ENCODE measurements around the gene DYSF.
"Not testable (repeated sequence)": the region's sequence is repeated elsewhere in the genome, so short reads cannot be mapped to it uniquely, and the experiment has no call there.

Gene DYSF

DNA sequence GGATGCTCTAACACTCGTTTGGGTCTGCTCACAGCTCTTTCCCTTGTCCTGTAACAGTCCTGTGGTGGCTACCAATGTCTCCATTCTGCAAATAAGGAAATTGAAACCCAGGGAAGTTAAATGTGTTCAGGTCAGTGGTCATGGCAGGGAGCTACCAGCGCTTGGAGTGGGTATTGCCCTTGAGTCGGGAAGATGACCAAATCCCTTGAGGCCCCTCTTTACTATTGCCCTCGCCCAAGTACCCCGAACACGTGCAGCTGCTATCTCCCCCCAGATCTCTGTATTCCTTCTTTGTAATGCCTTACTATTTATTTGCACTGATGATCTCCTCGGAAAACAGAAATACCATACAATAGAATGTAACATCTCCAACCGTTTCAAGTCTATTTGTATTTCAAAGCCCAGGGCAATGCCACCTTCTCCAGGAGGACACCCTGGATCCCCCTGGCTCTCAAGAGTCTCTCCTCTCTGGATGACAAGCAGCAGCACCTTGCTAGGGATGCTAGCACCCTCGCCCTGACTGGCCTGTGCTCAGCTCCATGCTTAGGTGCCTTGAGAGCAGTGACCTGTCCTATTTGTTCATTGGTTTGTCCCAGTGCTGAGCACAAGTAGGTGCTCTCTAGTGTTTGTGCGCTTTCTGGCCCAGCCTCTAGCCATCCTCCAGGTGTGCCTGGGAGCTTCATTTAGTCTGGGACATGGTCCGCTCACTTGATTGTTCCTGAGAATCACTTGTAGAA is 15.1 kb downstream of the DYSF start:
- in situ Hi-C loops (cut with MboI; ENCODE audit: low pct_unique_long_range_greater_than_20kb, low sequenced_read_pairs) = no loop called here
- no peak for DNase-seq

DNA sequence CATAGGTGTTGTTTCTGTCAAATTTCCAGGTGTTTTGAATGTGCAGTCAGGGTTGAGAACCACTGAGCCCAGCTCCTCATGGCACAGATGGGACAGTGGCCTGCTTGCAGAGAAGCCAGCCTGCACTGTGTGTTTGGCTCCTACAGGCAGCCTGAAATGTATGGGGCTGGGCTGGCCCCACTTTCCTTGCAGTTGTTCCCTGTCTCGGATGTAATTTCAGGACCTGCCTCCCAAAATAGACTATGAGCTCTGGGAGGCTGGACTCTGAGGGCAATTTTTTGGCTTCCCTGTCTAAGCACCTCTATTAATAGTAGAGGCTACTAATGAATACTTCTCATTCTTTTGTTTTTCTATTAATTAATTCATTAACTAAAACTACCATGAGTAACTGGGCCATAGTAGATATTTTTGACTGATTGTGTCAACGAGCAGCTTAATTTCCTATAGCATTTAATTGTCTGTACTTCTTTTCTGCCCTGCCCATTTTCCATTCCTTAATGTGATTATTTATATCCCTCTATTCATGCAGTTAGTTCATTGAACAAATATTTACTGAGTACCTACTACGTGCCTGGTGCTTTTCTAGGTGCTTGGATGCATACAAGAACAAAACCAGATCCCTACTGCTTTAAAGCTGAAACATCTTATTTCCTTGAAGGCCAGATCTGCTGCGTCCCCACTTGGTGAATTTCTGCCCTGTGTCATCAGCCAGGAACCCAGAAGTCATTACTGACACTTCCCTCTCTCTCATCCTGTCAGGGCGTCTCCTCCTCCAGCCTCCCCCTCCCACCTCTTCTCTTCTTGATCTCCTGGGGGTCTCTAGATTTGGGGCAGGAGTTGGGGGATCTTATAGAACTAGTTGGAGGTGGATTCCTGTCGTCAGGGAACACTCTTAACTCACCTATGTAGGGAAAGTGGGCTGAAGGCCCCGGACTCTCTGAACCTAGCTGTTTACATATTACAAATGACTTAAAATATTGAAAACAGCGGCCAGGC is 16.3 kb downstream of the DYSF start:
- in situ Hi-C loops (cut with MboI; ENCODE audit: low pct_unique_long_range_greater_than_20kb, low sequenced_read_pairs) = no loop called here
- no peak for DNase-seq

DNA sequence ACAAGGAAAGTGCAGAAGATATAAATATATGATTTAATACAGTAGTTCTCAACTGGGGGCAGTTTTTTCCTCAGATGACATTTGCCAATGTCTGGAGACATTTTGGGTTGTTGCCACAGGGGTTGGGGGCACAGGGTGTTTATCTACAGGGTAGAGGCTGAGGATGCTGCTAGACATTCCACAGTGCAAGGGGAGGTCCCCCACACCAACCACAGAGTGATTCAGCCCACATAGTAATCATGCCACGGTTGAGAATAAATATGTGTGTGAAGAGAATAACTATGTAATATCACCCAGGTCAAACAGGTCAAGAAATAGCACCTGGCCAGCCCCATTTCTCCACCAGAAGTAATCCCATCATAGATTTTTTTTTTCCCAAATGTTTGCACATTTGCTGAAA is 17.9 kb downstream of the DYSF start:
- no peak for DNase-seq
- in situ Hi-C loops (cut with MboI; ENCODE audit: low pct_unique_long_range_greater_than_20kb, low sequenced_read_pairs) = no loop called here

DNA sequence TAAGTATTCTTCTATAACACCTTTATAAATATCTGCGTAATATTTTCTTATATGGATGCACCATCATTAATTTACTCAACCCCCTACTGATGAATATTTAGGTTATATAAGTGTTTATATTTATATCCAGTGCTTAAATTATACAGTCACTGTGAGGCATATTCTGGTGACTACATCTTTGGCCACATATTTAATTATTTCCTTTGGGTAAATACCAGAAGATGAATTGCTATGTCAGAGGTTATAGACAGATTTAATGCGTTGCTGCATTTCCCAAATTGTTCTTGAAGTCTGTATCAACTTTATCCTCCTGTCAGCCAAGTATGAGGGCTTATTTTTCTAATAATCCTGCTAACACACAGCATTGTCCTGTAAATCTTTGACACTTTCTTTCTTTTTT is 18.7 kb downstream of the DYSF start:
- in situ Hi-C loops (cut with MboI; ENCODE audit: low pct_unique_long_range_greater_than_20kb, low sequenced_read_pairs) = no loop called here
- no peak for DNase-seq

DNA sequence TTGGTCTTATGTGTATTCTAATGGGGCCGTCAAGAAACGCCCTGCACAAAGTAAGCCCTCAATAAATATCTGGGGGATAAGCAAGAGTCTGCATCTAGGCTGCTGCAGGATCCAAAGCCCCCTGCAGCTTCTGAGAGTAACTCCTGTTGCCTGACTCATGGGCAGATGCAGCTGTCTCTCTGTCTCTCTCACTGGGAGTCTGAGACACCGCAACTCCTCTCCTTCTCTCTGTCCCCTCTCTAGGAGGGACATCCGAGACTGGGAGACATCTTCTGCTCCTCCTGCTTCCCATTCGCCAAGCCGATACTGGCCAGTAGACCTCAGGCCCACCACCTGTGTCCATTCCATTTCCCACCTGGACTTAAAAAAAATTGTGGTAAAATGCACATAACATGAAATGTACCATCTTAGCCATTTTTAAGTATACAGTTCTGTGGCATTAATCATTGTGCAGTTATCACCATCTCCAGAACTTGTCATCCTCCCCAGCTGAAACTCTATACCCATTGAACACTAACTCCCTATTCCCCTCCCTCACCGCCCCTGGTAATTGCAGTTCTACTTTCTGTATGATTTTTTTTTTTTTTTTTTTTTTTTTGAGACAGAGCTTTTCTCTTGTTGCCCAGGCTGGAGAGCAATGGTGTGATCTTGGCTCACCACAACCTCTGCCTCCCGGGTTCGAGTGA is 20.1 kb downstream of the DYSF start:
- in situ Hi-C loops (cut with MboI; ENCODE audit: low pct_unique_long_range_greater_than_20kb, low sequenced_read_pairs) = no loop called here
- no peak for DNase-seq

DNA sequence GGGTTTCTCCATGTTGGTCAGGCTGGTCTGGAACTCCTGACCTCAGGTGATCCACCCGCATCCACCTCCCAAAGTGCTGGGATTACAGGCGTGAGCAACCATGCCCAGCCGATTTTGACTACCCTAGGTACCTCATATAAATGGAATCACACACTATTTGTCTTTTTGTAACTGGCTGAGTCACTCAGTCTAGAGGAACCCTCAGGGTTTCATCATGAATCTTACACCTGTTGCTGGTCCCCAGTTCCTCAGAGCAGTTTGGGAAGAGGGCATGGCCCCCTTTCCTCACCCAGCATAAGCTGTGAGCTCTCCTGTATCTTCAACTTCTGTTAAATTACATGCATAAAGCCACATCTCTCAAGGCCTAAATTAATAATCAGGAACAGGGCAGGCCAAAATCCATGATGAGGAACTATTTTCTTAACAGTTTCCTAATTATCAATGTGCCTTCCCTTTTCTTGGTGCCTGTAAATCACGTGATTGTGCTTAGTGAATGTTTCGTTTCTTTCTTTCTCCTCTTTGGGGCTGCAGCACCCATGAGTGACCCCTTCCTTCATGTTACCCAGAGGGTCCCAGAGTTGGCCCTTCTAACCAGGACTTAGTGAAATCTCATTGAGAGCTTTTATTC is 20.9 kb downstream of the DYSF start:
- DNase-seq = no peak
- in situ Hi-C loops (cut with MboI; ENCODE audit: low pct_unique_long_range_greater_than_20kb, low sequenced_read_pairs) = no loop called here

DNA sequence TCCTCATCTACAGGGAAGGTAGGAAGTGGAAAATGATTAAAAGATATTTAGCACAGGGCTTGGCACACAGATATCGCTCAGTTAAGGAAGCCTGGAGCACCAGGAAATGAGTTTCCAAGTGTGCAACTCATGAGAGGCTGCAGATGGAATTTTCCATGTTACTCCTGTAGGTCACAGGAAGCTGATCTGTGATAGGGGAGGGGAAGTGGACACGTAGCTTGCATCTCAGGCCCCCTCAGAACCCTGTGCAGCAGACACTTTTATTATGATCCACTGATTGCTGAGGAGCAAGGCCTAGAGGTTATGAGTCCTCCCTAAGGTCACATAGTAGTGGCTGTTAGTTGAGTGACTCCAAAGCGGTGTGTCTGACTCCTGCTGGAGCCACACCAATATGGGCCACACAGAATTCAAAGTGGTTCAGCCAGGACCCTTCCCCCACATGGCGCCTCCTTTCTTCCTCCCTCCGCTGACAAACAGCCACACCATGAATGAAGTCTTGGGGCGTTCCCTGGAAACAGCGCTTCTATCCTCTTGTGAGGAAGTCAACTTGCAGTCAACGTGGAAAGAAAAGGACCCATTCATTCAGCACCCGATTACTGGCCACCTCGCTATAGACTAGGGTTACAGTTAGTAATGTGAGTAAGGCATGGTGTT is 21.5 kb downstream of the DYSF start:
- no peak for DNase-seq
- in situ Hi-C loops (cut with MboI; ENCODE audit: low pct_unique_long_range_greater_than_20kb, low sequenced_read_pairs) = no loop called here

DNA sequence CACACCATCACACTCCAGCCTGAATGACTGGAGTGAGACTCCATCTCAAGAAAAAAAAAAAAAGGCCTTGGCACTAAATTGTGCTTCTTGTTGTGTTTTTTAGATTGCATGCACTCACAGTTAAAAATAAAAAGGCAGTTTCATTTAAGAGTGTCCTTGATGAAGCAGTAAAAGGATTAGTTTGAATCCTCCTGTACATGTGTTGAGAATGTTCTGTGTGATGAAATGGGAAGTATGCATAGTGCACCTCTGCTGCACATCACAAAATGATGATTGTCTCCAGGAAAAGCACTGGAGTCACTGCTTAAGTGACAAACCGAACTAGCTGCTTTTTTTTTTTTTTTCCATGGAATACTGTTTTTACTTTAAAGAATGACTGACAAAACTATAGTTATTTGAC is 23.1 kb downstream of the DYSF start:
- in situ Hi-C loops (cut with MboI; ENCODE audit: low pct_unique_long_range_greater_than_20kb, low sequenced_read_pairs) = no loop called here
- DNase-seq = no peak

DNA sequence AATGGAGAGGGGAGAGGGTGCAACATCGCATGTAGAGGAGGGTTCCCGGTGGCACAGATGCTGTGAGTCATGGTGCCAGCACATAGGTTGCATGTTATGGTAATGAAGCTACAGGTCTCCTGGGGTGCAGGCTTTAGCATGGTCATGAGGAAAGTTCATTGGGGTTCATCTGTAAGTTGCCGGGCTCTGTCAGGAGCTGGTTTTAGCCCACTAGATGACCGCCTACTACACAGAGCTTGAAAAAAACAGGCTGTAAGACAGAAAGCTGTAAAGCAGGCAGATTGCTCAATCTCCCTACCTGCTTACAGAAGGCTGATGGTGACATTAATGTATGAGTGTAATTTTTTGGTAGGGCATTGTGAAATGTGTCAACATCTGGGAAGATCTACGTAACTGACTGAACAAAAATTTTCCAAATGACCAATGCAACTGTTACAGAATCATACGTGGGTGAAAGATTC is 23.9 kb downstream of the DYSF start:
- in situ Hi-C loops (cut with MboI; ENCODE audit: low pct_unique_long_range_greater_than_20kb, low sequenced_read_pairs) = no loop called here
- no peak for DNase-seq

DNA sequence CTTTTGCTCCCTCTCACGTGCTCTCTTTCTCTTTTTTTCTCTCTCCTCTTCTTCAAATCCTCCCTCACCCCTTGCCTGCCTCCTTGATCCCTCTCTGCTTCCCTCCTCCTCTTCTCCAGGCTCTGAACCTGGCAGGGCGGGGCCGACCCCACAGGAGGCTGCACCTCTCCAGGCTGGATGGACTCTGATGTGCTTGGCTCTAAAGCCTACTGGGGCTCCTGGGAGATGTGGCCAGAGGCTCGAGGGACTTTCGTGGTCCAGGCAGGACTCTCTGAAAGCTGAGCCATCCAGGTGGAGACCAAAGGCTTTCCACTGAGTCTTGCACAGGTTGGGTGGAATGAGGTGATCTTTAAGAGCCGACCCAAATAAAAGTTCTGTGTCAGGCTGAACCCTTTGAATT is 25.4 kb downstream of the DYSF start:
- in situ Hi-C loops (cut with MboI; ENCODE audit: low pct_unique_long_range_greater_than_20kb, low sequenced_read_pairs) = no loop called here

DNA sequence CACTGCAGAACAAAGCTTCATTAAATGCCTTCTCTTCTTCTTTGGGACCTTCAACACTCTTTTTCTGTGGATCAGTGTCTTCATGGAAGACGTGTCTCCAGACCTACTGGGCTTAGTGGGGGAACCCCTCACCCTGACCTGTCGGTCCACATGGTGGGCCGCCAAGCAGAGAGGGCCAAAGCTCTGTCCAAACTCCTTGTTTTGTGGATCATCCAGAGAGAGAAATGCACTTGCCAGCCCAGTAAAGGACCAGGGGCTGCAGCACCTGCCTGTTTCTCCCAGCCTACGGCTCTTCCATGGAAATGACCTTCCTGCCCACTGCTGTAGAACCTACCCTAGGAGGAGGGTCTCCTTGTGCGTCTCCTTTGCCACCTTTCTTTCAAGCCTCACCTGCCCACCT is 25.9 kb downstream of the DYSF start:
- no peak for DNase-seq
- in situ Hi-C loops (cut with MboI; ENCODE audit: low pct_unique_long_range_greater_than_20kb, low sequenced_read_pairs) = no loop called here

More for the DNA sequence above, 25.4 kb downstream of the DYSF start:
- no peak for DNase-seq

DNA sequence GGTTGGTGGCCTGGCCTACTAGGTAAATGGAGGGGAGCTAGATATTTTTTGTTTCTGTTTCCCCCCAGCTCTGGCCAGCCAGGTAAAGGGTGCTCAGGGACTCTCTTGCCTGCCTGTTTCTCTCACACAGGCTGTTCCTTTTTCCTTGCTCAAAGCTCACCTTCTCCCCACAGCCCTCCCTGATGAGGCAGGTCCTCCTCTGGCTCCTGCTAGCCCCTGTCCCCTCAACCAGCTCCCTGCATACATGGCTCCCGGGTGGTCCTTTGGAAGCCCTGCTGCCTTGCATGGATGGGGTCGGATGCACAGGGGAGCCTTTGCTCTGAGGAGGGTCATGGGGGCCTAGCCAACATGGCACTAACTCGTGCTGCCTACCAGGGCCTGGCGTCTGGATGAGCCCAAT is 27.8 kb downstream of the DYSF start:
- in situ Hi-C loops (cut with MboI; ENCODE audit: low pct_unique_long_range_greater_than_20kb, low sequenced_read_pairs) = no loop called here
- no peak for DNase-seq

DNA sequence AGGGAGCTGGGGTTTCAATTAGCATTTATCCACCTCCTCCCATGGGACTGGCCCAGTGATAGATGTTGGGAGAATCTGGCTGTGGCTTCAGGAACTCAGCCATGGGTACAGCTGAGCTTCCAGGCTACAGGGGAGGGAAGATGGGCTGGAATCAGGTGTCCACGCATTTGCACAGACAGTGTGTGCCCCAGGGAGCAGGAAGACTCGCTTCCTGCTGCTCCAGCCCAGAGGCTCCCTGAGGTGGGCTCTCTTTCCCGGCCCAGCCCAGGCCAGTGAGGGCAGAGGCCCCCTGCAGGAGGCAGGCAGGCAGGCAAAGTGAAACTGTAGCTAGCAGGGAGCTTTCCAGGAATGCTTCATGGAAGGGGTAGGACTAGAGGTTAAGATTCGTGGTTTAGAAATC is 28.7 kb downstream of the DYSF start:
- in situ Hi-C loops (cut with MboI; ENCODE audit: low pct_unique_long_range_greater_than_20kb, low sequenced_read_pairs) = no loop called here
- DNase-seq = no peak

DNA sequence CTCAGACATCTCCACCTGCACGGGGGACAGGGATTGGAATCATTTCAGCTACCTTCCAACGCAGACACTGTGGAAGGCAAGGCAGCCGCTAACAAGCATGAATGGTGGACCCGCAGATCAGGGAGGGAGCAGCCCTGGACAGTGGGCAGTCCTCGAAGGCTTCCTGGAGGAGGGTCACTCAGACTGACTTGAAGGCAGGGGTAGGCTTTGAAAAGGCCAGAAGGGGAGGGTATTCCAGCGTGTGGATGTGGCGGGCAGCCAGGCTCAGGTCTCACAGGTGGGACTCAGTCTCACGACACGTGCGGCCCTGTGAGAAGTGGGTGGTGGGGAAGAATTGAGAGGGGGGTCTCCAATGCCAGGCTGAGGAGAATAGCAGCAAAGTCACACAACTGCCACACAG is 29.9 kb downstream of the DYSF start:
- no peak for DNase-seq
- in situ Hi-C loops (cut with MboI; ENCODE audit: low pct_unique_long_range_greater_than_20kb, low sequenced_read_pairs) = no loop called here

DNA sequence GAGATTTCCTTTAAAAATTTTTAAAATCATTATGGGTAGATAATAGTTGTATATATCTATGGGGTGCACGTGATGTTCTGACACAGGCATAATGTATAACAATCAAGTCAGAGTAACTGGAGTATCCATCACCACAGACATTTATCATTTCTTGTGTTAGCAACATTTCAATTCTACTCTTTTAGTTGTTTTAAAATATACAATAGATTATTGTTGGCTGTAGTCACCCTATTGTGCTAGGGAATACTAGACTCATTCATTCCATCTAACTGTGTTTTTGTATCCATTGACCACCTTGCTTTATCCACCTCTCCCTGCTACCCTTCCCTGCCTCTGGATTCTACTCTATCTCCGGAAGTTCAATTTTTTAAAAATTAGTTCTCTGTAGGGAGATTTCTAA is 31.0 kb downstream of the DYSF start:
- DNase-seq = no peak
- in situ Hi-C loops (cut with MboI; ENCODE audit: low pct_unique_long_range_greater_than_20kb, low sequenced_read_pairs) = no loop called here

DNA sequence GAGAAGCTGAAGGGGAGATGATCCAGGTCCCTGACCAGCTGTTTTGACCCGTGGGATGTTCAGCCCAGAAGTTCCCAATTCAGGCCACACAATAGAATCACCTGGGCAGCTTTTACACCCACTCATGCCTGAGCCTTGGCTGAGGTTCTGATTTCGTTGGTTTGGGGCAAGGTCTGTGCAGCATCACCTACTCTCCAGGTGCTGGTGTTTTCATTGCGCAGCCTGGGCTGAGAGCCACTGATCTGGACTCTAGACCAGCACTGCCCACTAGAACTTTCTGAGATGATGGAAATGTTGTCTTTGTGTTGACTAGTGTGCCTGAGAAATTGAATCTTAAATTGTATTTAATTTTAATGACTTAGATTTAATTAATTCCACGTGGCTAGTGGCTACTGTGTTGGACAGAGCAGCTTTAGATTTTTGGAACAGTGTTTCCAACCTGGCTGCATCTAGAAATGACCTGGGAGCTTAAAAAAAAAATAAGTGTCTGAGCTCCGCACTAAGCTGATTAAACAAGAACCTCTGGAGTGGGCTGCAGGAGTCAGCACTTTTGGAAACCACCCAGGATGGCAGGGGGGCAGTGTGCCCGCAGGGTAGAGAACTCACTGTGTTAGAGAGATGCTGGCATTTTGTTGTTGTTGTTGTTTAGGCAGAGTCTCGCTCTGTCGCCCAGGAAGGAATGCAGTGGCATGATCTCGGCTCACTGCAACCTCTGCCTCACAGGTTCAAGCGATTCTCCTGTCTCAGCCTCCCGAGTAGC is 33.7 kb downstream of the DYSF start:
- in situ Hi-C loops (cut with MboI; ENCODE audit: low pct_unique_long_range_greater_than_20kb, low sequenced_read_pairs) = no loop called here
- DNase-seq = no peak

DNA sequence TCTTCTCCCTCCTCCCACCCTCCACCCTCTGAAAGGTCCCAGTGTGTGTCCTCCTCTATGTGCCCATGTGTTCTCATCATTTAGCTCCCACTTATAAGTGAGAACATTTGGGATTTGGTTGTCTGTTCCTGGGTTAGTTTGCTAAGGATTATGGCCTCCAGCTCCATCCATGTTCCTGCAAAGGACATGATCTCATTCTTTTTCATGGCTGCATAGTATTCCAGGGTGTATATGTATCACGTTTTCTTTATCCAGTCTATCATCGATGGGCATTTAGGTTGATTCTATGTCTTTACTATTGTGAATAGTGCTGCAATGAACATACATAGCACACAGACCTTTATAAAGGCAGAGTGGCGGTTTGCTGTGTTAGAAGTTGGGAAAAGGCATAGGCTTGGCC is 38.2 kb downstream of the DYSF start:
- DNase-seq; in situ Hi-C loops (cut with MboI; ENCODE audit: low pct_unique_long_range_greater_than_20kb, low sequenced_read_pairs): not testable (repeated sequence)

DNA sequence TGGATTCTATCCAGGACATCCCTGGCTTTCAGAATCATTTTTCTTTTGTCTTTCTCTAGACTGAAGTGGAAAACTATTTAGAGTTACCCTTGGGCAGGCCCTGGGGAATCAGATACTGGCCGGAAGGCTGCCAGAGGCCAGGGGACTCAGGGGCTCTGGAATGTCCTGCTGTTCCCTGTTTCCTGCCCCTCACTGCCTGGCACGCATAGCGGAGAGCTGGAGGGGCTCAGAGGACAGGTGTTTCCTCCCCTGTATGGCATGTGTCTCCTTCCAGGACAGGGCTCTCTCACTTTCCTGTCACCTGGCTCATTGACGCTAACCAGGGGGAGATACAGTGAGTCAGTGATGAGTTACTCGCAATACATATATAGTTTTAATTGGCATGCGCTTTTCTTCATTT is 38.8 kb downstream of the DYSF start:
- in situ Hi-C loops (cut with MboI; ENCODE audit: low pct_unique_long_range_greater_than_20kb, low sequenced_read_pairs) = no loop called here
- DNase-seq = no peak
